ENCODE data around the gene ELOVL6.

DNA sequence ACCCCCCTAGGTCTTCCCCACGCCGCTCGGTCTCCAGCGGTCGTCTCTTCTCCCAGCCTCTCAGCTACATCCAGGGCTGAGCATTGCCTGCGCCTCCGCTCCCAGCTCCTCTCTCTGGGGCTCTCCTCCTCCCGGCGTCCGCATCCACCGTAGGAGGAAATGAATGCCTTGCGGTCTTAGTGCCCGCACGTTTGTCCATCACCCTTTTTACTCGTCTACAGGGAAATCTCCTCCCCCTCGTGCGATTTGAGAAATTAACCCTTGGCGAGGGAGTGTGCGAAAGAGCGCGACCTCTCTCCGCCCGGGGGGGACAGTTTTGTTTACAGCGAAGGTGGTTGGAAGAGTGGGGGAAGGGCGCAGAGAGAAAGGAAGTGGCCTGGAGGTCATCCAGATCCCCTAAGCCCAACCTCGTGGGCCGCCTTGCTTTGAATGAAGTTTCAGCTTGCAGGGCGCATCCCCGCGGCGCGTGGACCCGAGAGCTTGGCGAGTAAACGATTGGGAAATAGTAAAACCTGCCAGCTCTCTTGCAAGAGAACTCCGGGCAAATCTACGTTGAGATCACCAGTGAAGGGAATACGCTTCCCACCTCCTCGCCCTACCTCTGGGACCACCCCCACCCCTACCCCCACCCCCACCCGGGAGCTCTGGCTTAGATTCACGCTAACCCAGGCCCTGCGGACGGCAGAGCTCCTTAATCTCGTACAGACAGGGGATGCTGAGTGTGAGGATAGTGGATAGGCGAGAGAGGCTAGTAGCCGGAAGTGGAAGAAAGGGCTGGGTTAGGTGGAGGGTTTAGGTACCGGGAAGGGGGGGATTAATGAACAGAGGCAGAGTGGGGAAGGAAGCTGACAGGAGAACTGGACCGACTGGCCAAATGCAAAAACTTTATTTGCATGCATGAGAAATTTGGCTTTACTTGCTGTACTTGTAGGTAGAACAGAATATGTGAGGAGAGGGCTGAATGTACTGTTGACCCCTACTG, at the start of gene ELOVL6:
- TF ChIP-seq, protein P1, sequence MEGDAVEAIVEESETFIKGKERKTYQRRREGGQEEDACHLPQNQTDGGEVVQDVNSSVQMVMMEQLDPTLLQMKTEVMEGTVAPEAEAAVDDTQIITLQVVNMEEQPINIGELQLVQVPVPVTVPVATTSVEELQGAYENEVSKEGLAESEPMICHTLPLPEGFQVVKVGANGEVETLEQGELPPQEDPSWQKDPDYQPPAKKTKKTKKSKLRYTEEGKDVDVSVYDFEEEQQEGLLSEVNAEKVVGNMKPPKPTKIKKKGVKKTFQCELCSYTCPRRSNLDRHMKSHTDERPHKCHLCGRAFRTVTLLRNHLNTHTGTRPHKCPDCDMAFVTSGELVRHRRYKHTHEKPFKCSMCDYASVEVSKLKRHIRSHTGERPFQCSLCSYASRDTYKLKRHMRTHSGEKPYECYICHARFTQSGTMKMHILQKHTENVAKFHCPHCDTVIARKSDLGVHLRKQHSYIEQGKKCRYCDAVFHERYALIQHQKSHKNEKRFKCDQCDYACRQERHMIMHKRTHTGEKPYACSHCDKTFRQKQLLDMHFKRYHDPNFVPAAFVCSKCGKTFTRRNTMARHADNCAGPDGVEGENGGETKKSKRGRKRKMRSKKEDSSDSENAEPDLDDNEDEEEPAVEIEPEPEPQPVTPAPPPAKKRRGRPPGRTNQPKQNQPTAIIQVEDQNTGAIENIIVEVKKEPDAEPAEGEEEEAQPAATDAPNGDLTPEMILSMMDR (IDR thresholded peaks at IDR 0.05): no peak
- TF ChIP-seq POLR2A (IDR thresholded peaks at IDR 0.05): no peak
- TF ChIP-seq EP300 (IDR thresholded peaks at IDR 0.05): no peak
